Measurements from ENCODE around the gene PAK1IP1.

Gene PAK1IP1

DNA sequence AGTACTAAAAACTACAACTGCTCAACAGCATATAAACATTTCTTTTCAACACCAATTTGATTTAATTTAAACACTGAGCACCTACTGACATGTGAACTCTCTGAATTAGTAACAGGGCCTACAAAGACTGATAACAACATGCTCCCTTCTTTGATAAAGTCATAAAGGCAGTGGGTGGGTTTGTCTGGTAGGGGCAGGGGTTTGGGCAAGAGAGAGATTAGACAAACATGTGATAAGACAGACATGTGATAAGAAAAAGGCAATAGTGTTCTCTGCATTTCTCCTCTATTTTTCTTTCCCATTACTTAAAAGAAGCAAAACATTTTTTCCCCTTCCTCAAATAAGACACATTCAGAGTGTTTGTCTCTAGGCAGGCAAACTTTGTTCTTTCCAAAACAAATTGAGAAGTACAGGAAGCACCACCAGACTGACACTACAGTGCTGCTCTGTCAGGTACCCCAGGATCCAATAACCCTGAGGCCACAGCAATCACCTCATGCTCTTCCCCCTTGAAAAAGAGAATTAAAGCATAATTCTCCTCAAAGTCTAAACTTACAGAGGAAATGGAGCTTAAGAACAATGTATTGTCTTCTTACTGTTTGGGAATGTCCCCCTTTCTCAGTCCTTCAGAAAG, 12.3 kb upstream of the PAK1IP1 start:
- TF ChIP-seq POLR2A (IDR thresholded peaks at IDR 0.05; ENCODE audit: low read length), result no peak
- no peak for TF ChIP-seq GATA1 (IDR thresholded peaks at IDR 0.05; ENCODE audit: low read depth, low read length)
- DNase-seq, result peak; percentile 44 to 79

DNA sequence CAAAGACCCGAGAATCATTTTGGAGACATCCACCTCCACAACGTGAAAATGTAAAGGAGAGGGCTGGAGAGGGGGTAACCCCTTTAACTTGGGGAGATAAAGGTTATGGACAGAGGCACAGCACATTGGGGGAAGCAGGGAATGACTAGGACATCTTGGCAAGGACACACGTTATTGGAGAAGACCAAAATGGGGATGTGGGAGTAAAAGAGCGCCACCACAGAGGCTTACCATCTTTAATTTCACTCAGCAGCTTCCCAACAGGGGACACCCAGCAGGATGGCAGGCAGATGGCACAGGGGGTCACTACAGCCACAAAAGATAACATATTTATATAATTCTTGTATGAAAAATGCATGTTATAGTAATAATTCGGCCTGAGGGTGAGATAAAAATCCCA, 10.2 kb upstream of the PAK1IP1 start:
- TF ChIP-seq POLR2A (IDR thresholded peaks at IDR 0.05; ENCODE audit: low read length) (no peak), GATA1 (IDR thresholded peaks at IDR 0.05; ENCODE audit: low read depth, low read length) (no peak)
- DNase-seq, result no peak

DNA sequence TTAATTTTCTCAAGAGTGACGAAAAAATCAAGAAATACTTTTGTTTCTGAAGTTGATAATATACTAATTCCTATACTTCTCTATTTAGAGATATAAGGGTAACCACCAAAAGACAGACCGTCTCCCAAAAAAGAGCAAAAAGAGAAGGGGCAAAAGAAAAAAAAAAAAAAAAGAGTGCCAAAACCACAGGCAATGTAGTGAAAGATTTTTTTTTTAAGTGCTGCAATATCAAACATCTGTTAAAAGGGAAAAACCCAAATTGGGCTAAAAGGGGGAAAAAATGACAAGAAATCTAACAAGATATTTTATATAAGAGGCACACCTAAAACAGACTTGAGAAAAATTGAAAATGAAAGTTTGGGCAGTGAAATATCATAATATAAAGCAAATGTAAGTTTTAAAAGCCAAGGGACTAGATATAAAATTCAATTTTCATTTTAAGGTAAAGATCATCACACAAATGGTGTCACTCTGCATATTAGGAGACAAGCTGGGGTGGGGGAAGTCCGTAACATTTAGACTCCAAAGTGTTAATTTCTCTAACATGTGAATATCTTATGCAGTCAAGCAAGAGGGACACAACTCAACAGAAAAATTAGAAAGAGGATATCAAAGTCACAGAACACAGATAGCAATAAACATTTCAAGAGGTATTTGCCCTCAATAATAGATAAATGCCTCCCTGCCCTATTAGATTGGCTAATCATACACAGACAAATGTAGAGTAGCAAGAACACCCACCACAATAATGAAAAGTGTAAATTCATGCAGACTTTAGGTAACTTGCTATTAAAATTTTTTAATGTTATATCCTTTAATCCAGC, 9.5 kb upstream of the PAK1IP1 start:
- DNase-seq, result peak; percentile 37 to 76
- TF ChIP-seq GATA1 (IDR thresholded peaks at IDR 0.05; ENCODE audit: low read depth, low read length), result no peak
- TF ChIP-seq POLR2A (IDR thresholded peaks at IDR 0.05; ENCODE audit: low read length), result no peak

DNA sequence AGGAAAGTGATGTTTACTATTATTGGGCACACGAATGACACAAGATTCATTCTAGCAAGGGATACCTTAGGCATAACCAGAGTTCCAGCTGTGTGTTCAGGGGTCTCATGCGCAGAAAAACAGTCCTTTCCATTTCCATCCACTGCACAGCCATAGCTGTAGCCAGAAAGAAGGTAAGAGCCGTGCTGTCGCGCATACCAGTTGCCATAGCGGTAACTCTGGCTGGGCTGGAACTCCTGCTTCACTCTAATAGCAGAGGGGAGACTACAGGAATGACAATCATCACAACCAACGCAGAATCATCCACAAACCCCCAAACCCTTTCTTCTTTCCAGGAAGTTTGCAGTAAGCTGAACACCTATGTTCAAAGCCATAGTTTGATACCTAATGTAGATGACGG, 7.9 kb upstream of the PAK1IP1 start:
- DNase-seq, result no peak
- TF ChIP-seq POLR2A (IDR thresholded peaks at IDR 0.05; ENCODE audit: low read length) (no peak), GATA1 (IDR thresholded peaks at IDR 0.05; ENCODE audit: low read depth, low read length) (no peak)

DNA sequence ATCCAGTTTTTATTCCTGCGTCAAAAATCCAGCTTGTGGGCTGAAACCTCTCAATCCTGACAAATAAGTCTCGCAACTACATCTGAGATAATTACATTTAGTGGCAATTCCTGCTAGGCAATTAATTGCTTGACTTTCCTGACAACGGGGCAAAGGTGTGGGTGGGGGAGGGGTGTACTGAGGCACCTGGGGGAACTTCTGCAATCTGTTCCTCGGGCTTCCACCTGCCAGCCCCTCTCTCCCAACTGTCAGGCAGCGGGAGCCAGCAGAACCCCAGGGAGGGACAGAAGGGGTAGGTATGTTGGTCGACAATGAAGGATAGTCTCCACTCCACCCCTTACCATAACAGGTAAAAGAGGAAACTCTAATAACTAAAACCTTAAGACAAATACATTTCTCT, 7.2 kb upstream of the PAK1IP1 start:
- TF ChIP-seq POLR2A (IDR thresholded peaks at IDR 0.05; ENCODE audit: low read length) (no peak), GATA1 (IDR thresholded peaks at IDR 0.05; ENCODE audit: low read depth, low read length) (no peak)
- DNase-seq, result no peak

DNA sequence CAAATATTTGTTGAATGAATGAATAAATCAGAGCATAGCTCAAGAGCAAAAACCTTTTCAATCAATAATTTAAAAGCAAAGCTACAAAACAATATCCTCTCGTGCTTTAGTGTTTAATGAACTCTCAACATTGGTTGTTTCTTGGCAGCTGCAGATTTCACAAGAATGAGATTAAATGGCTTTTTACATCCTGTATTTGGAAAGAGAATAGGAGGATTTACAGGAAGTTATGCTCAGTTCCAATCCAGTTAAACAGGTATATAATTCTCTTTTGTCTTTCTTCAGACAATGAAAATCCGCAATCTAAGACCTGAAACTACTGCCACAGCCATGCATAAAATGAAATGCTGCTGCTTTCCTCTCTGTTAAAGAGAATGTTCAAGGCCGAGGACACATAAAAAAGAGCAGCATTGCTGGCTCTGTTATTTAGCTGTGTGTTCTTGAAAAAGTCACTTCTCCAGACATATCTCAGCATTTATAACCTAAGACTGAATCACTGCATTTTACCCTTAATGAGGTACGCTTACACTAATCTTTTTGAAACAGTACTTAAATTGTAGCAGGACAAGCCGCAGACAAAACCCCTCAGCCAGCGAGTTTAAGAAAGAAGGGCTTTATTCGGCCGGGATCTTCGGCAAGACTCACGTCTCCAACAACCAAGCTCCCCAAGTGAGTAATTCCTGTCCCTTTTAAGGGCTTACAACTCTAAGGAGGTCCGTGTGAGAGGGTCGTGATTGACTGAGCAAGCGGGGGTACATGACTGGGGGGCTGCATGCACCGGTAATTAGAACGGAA, 3.9 kb upstream of the PAK1IP1 start:
- no peak for DNase-seq
- TF ChIP-seq GATA1 (IDR thresholded peaks at IDR 0.05; ENCODE audit: low read depth, low read length), result no peak
- no peak for TF ChIP-seq POLR2A (IDR thresholded peaks at IDR 0.05; ENCODE audit: low read length)

DNA sequence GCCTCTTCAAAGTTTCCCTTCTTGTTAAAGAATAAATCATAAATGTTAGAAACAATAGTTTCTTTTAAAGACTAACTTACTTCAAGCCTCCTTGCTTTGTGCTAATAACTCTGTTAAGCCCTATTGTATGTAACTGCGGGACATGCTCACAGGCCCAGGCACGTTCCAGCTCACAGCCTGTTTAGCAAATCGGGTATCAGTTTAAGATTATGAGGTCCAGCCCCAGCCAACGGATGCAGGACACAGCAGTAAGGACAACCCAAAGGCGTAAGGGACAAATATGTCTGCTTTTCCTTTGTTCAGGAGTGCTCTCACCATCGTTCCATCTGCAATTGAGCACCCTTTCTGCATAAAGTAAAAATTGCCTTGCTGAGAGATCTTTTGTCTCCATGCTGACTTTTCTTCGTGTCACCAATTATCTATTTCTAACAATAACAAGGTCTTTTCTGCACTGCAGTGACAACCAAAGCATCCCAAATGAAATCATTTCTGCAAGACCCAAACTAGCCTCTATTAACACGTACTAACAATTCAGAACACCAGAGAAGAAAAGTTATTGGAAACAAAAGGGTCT, 1.7 kb upstream of the PAK1IP1 start:
- TF ChIP-seq POLR2A (IDR thresholded peaks at IDR 0.05; ENCODE audit: low read length), result no peak
- TF ChIP-seq GATA1 (IDR thresholded peaks at IDR 0.05; ENCODE audit: low read depth, low read length), result no peak
- peak; percentile 37 to 42 for DNase-seq

DNA sequence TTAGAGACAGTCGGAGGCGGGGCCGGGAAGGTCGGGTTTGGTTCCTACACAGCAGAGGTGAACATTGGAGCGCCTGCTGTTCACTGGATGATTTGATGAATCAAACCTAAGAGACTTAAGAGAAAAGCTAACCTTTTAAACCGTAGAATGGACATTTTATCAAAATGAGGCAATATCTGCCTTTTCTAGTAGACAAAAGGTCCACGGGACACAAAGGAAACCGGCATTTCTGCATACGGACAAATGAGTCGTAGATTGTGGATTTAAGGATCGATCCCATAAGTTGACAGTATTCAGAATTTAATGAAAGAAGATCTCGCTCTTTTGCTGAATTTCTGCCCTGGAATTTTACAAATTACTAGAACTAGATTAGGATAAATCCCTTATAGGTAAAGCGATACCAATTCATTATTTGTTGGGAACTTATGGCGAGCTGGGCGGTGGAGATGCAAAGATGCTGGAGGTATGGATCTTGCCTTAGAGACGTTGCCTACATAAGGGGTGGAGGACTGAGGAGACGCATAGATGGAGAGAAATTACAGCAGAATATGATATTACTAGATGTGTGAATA, 400 bp downstream of the PAK1IP1 start:
- DNase-seq, result peak; percentile 41 to 61
- TF ChIP-seq POLR2A (IDR thresholded peaks at IDR 0.05; ENCODE audit: low read length) (no peak), GATA1 (IDR thresholded peaks at IDR 0.05; ENCODE audit: low read depth, low read length) (no peak)

DNA sequence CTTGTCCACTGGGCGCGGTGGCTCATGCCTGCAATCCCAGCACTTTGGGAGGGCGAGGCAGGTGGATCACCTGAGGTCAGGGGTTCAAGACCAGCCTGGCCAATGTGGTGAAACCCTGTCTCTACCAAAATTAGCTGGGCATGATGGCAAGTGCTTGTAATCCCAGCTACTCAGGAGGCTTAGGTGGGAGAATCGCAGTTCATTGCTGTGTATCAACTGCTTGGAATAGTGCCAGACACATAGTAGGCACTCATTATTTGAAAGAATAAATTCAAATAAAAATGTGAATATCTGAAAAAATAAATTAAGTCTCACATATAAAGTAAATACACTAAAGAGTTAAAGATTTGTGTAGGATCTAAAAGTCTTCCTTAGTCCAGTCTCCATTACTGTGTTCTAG, 1.9 kb downstream of the PAK1IP1 start:
- TF ChIP-seq POLR2A (IDR thresholded peaks at IDR 0.05; ENCODE audit: low read length) (no peak), GATA1 (IDR thresholded peaks at IDR 0.05; ENCODE audit: low read depth, low read length) (no peak)
- no peak for DNase-seq

DNA sequence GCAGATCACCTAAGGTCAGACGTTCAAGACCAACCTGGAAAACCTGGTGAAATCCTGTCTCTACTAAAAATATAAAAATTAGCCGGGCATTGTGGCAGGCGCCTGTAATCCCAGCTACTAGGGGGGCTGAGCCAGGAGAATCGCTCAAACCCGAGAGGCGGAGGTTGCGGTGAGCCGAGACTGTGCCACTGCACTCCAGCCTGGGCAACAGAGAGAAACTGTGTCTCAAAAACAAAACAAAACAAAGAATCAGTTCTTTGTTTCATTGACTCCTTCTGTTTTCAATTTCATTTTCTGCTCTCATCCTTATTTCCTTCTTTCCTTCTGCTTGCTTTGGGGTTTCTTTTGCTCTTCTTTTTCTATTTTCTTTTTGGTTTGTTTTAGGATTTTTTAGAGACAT, 19.2 kb downstream of the PAK1IP1 start:
- TF ChIP-seq POLR2A (IDR thresholded peaks at IDR 0.05; ENCODE audit: low read length) (no peak), GATA1 (IDR thresholded peaks at IDR 0.05; ENCODE audit: low read depth, low read length) (no peak)

DNA sequence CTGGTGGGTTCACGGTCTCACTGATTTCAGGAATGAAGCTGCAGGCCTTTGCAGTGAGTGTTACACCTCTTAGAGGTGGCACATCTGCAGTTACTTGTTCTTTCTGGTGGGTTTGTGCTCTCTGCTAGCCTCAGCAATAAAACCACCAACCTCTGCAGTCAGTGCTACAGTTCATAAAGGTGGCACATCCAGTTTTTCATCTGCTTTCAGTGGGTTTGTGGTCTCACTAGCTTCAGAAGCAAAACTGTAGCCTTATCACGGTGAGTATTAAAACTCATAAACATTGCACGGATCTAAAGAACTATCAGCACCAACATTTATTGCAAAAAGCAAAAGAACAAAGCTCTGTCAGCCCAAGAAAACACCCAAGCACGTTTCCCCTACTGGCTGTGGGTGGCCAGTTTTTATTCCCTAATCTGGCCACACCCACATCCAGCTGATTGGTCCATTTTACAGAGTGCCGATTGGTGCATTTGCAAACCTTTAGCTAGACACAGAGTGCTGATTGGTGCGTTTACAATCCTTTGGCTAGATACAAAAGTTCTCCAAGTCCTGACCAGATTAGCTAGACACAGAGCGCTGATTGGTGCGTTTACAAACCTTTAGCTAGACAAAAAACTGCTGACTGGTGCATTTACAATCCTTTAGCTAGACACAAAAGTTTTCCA, 24.7 kb downstream of the PAK1IP1 start:
- peak; percentile 61 to 72 for DNase-seq
- no peak for TF ChIP-seq POLR2A (IDR thresholded peaks at IDR 0.05; ENCODE audit: low read length)
- TF ChIP-seq GATA1 (IDR thresholded peaks at IDR 0.05; ENCODE audit: low read depth, low read length), result no peak

More for the DNA sequence above, 19.2 kb downstream of the PAK1IP1 start:
- no peak for DNase-seq

DNA sequence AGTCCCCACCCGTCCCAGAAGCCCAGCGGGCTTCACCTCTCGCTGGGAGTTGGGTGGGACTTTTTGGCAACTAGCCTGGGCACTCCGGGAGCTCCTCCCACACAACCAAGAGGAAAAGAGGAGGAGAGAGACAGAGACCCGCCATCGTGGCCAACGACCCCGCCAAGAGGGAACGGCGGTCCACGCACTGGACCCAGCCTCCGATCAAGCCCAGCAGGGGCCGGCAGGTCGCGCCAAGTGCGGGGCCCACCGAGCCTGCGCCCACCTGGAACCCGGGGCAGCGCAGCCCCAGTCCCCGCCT, 25.1 kb downstream of the PAK1IP1 start:
- TF ChIP-seq GATA1 (IDR thresholded peaks at IDR 0.05; ENCODE audit: low read depth, low read length) (no peak), POLR2A (IDR thresholded peaks at IDR 0.05; ENCODE audit: low read length) (no peak)
- DNase-seq, result peak in 1 of 2 experiments; percentile 57

DNA sequence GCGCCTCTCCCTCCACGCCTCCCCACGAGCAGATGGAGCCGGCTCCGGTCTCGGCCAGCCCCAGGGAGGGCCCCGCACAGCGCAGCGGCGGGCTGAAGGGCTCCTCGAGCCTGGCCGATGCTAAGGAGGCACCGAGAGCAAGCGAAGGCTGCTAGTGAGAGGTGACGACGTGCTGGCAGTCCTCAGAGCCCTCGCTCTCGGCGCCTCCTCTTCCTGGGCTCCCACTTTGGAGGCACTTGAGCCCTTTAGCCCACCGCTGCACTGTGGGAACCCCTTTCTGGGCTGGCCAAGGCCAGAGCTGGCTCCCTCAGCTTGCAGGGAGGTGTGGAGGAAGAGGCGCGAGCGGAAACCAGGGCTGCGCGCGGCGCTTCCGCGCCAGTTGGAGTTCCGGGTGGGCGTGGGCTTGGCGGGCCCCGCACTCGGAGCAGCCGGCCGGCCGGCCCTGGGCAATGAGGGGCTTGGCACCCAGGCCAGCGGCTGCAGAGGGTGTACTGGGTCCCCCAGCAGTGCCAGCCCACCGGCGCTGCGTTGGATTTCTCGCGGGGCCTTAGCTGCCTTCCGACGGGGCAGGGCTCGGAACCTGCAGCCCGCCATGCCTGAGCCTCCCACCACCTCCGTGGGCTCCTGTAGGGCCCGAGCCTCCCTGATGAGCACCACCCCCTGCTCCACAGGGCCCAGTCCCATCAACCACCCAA, 25.6 kb downstream of the PAK1IP1 start:
- peak; percentile 43 for TF ChIP-seq POLR2A (IDR thresholded peaks at IDR 0.05; ENCODE audit: low read length)
- no peak for TF ChIP-seq GATA1 (IDR thresholded peaks at IDR 0.05; ENCODE audit: low read depth, low read length)
- peak; percentile 74 to 76 for DNase-seq

Data from erythroblast (primary cell).